Mesenteric fat pad (tissue), 1 donor: ENCODE measurements around the gene DCP1B. TPM values are rescaled to one million over a fixed set of nuclear protein-coding genes. Genes with fewer than 3 reads are reported as not detected.

Experiments
- DNase-seq: peaks from one replicate; pipeline ENCODE4 v3.0.0-alpha.2; 2020; ENCODE audit warnings: low spot score
- total RNA-seq: library from RNA; stranded (reverse); fragmentation: NEBNext Ultra II Directional; extraction: Animal tissue kit (Norgen Biotek cat#: 25700); gene quantifications from one replicate; pipeline ENCODE4 v1.2.1, GENCODE V29; 2021
- donor health status: DM: yes; HTN: yes; CAD: no.

Gene DCP1B
- total RNA-seq, 1 donor from 2014 or later = 8.0 TPM

- DNase-seq = no peak
Measured at GRCh38 chr12:1906579-1906978, 97.7 kb downstream of the DCP1B start.

- no peak for DNase-seq
Measured at GRCh38 chr12:1904875-1905274, 99.4 kb downstream of the DCP1B start.

GRCh38 chr12:1896964-1897363, 107.3 kb downstream of the DCP1B start:
- DNase-seq = no peak

Other genes with a start within 250 kb of the DCP1B start
- not detected for gene LRTM2, start 183.9 kb downstream of the DCP1B start, total RNA-seq
- 8.8 TPM for gene CACNA2D4, start 85.8 kb downstream of the DCP1B start, total RNA-seq
- 6.8 TPM for gene CACNA1C, start 48.5 kb upstream of the DCP1B start, total RNA-seq